Cerebellar nuclear complex (tissue), 1 donor: ENCODE measurements around the gene SERPINI2.
"Not testable (repeated sequence)": the region's sequence is repeated elsewhere in the genome, so short reads cannot be mapped to it uniquely, and the experiment has no call there.

Source experiments
- DNase-seq, 2 experiments: peaks; one replicate each; lab custom pipeline; 2025; lab: John Stamatoyannopoulos, UW

The SERPINI2 gene

GRCh38 chr3:167450195-167450594 lies 23.6 kb downstream of the SERPINI2 start:
- DNase-seq = no peak

- DNase-seq = no peak
Observed at GRCh38 chr3:167445491-167445890, 28.4 kb downstream of the SERPINI2 start.

GRCh38 chr3:167441256-167441655 lies 32.6 kb downstream of the SERPINI2 start:
- no peak for DNase-seq

- no peak for DNase-seq
Observed at GRCh38 chr3:167437428-167438139, 36.3 kb downstream of the SERPINI2 start.

GRCh38 chr3:167426962-167427361 lies 46.9 kb downstream of the SERPINI2 start:
- DNase-seq = not testable (repeated sequence)

GRCh38 chr3:167422396-167422795 lies 51.4 kb downstream of the SERPINI2 start:
- not testable (repeated sequence) for DNase-seq

- DNase-seq = no peak
Observed at GRCh38 chr3:167409611-167410010, 64.2 kb downstream of the SERPINI2 start.

GRCh38 chr3:167406876-167407492 lies 66.9 kb downstream of the SERPINI2 start:
- DNase-seq = no peak

GRCh38 chr3:167397826-167398225 lies 76.0 kb downstream of the SERPINI2 start:
- no peak for DNase-seq

GRCh38 chr3:167396075-167396474 lies 77.8 kb downstream of the SERPINI2 start:
- no peak for DNase-seq

GRCh38 chr3:167394003-167394402 lies 79.8 kb downstream of the SERPINI2 start:
- no peak for DNase-seq
